ENCODE measurements around the gene AP5Z1.

DNA sequence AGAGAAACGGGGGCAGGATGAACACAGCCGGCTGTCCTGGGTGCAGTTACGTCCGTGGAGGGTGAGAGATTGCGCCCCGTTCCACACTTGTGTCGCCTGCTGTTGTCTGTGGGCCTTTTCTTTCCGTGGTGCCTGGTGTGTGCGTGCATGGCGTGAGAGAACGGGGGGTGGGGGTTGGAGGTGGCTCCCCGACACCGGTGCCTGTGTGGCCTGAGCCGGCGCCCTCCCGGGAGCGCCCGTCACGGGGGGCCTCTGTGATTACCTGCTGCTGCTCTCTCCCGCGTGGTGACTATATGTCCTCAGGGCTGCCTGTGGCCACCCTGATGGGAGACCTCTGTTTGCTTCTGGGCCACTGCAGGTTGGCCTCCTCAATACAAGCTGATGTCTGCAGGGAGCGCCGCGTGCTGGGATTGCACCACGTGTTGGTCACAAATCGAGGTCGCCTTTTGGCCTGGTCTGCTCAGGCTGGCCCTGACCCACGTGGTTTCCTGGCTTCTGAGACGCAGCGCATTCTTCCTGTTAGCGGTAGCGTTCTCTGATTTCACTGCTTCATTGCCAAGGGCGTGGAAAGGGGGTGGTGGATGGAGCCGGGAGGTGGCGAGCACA is 10.9 kb upstream of the AP5Z1 start:
- TF ChIP-seq, protein P1, sequence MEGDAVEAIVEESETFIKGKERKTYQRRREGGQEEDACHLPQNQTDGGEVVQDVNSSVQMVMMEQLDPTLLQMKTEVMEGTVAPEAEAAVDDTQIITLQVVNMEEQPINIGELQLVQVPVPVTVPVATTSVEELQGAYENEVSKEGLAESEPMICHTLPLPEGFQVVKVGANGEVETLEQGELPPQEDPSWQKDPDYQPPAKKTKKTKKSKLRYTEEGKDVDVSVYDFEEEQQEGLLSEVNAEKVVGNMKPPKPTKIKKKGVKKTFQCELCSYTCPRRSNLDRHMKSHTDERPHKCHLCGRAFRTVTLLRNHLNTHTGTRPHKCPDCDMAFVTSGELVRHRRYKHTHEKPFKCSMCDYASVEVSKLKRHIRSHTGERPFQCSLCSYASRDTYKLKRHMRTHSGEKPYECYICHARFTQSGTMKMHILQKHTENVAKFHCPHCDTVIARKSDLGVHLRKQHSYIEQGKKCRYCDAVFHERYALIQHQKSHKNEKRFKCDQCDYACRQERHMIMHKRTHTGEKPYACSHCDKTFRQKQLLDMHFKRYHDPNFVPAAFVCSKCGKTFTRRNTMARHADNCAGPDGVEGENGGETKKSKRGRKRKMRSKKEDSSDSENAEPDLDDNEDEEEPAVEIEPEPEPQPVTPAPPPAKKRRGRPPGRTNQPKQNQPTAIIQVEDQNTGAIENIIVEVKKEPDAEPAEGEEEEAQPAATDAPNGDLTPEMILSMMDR (IDR thresholded peaks at IDR 0.05; ENCODE audit: insufficient read depth, low read length) = no peak
- TF ChIP-seq, protein P2, sequence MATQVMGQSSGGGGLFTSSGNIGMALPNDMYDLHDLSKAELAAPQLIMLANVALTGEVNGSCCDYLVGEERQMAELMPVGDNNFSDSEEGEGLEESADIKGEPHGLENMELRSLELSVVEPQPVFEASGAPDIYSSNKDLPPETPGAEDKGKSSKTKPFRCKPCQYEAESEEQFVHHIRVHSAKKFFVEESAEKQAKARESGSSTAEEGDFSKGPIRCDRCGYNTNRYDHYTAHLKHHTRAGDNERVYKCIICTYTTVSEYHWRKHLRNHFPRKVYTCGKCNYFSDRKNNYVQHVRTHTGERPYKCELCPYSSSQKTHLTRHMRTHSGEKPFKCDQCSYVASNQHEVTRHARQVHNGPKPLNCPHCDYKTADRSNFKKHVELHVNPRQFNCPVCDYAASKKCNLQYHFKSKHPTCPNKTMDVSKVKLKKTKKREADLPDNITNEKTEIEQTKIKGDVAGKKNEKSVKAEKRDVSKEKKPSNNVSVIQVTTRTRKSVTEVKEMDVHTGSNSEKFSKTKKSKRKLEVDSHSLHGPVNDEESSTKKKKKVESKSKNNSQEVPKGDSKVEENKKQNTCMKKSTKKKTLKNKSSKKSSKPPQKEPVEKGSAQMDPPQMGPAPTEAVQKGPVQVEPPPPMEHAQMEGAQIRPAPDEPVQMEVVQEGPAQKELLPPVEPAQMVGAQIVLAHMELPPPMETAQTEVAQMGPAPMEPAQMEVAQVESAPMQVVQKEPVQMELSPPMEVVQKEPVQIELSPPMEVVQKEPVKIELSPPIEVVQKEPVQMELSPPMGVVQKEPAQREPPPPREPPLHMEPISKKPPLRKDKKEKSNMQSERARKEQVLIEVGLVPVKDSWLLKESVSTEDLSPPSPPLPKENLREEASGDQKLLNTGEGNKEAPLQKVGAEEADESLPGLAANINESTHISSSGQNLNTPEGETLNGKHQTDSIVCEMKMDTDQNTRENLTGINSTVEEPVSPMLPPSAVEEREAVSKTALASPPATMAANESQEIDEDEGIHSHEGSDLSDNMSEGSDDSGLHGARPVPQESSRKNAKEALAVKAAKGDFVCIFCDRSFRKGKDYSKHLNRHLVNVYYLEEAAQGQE (IDR thresholded peaks at IDR 0.05; ENCODE audit: insufficient replicate concordance, low read depth) = no peak
- TF ChIP-seq POLR2AphosphoS5 (IDR thresholded peaks at IDR 0.05; ENCODE audit: low read depth) (no peak), GABPA (IDR thresholded peaks at IDR 0.05; ENCODE audit: low read depth) (no peak), SPI1 (IDR thresholded peaks at IDR 0.05; ENCODE audit: borderline replicate concordance, low read depth) (no peak)
